H9 (cell line): ENCODE results near the gene TMED10. TPM values are rescaled to one million over a fixed set of nuclear protein-coding genes. Genes with fewer than 3 reads are reported as not detected.

Source experiments
- DNase-seq: peaks from one replicate; pipeline ENCODE4 v3.0.0-alpha.2; 2017
- H2AFZ ChIP-seq: one replicate; pipeline ENCODE4 v1.6.1; 2013; ENCODE audit warnings: mild to moderate bottlenecking, low read length, control low read depth, moderate library complexity
- H2AK5ac ChIP-seq: 2 replicates; pipeline ENCODE4 v1.6.1; 2013; ENCODE audit warnings: low read length, control low read depth, mixed read lengths; ENCODE audit not compliant: insufficient read length
- H2BK120ac ChIP-seq: one replicate; pipeline ENCODE4 v1.6.1; 2013; ENCODE audit warnings: low read depth, mild to moderate bottlenecking, low read length, control low read depth, inconsistent platforms; ENCODE audit not compliant: poor library complexity, severe bottlenecking
- H2BK12ac ChIP-seq: 2 replicates; pipeline ENCODE4 v1.6.1; 2013; ENCODE audit warnings: low read length, control low read depth, mixed read lengths, low read depth; ENCODE audit not compliant: insufficient read length
- H2BK15ac ChIP-seq: 2 replicates; pipeline ENCODE4 v1.6.1; 2013; ENCODE audit warnings: low read depth, low read length, control low read depth
- H2BK20ac ChIP-seq: one replicate; pipeline ENCODE4 v1.6.1; 2013; ENCODE audit warnings: low read depth, mild to moderate bottlenecking, low read length, control low read depth, inconsistent platforms; ENCODE audit not compliant: poor library complexity, severe bottlenecking
- H2BK5ac ChIP-seq: 2 replicates; pipeline ENCODE4 v1.6.1; 2013; ENCODE audit warnings: low read length, control low read depth, mixed read lengths; ENCODE audit not compliant: insufficient read length
- H3K14ac ChIP-seq: 2 replicates; pipeline ENCODE4 v1.6.1; 2013; ENCODE audit warnings: low read length, control low read depth; ENCODE audit not compliant: insufficient read depth
- H3K18ac ChIP-seq: 2 replicates; pipeline ENCODE4 v1.6.1; 2013; ENCODE audit warnings: low read depth, mild to moderate bottlenecking, mixed read lengths, low read length, control low read depth; ENCODE audit not compliant: insufficient read length
- H3K23ac ChIP-seq: 2 replicates; pipeline ENCODE4 v1.6.1; 2013; ENCODE audit warnings: low read length, control low read depth, mixed read lengths, low read depth; ENCODE audit not compliant: insufficient read length
- H3K23me2 ChIP-seq: 2 replicates; pipeline ENCODE4 v1.6.1; 2013; ENCODE audit warnings: low read depth, mild to moderate bottlenecking, mixed read lengths, low read length, control low read depth; ENCODE audit not compliant: insufficient read length, poor library complexity, severe bottlenecking
- H3K27ac ChIP-seq: 2 replicates; pipeline ENCODE4 v1.5.1; 2013; ENCODE audit warnings: low read length, control low read depth, mixed read lengths, low read depth; ENCODE audit not compliant: insufficient read length
- H3K27me3 ChIP-seq: 2 replicates; pipeline ENCODE4 v1.6.1; 2013; ENCODE audit warnings: low read length, control low read depth, inconsistent platforms; ENCODE audit not compliant: insufficient read depth
- H3K4ac ChIP-seq: 2 replicates; pipeline ENCODE4 v1.6.1; 2013; ENCODE audit warnings: low read depth, mild to moderate bottlenecking, control low read depth, inconsistent platforms, low read length, moderate library complexity
- H3K4me1 ChIP-seq: 2 replicates; pipeline ENCODE4 v1.6.1; 2013; ENCODE audit warnings: low read length, control low read depth, inconsistent platforms; ENCODE audit not compliant: insufficient read depth
- H3K4me2 ChIP-seq: 2 replicates; pipeline ENCODE4 v1.6.1; 2013; ENCODE audit warnings: low read length, control low read depth, mixed read lengths; ENCODE audit not compliant: insufficient read length, insufficient read depth
- H3K56ac ChIP-seq: 2 replicates; pipeline ENCODE4 v1.6.1; 2013; ENCODE audit warnings: low read depth, mild to moderate bottlenecking, mixed read lengths, low read length, control low read depth; ENCODE audit not compliant: insufficient read length
- H3K79me1 ChIP-seq: 2 replicates; pipeline ENCODE4 v1.6.1; 2013; ENCODE audit warnings: low read depth, mild to moderate bottlenecking, moderate library complexity, low read length, control low read depth, inconsistent platforms; ENCODE audit not compliant: insufficient read depth, poor library complexity, severe bottlenecking
- H3K79me2 ChIP-seq: 2 replicates; pipeline ENCODE4 v1.6.1; 2013; ENCODE audit warnings: low read length, control low read depth, inconsistent platforms; ENCODE audit not compliant: insufficient read depth
- H3K9ac ChIP-seq: 2 replicates; pipeline ENCODE4 v1.6.1; 2013; ENCODE audit warnings: low read length, control low read depth, mixed read lengths; ENCODE audit not compliant: insufficient read length; ENCODE audit errors: extremely low read depth
- H3K9me3 ChIP-seq: one replicate; pipeline ENCODE4 v1.6.1; 2013; ENCODE audit warnings: low read depth, low read length, inconsistent platforms; ENCODE audit not compliant: control insufficient read depth
- H3T11ph ChIP-seq: one replicate; pipeline ENCODE4 v1.6.1; 2013; ENCODE audit warnings: mild to moderate bottlenecking, low read length, control low read depth, inconsistent platforms
- H4K20me1 ChIP-seq: one replicate; pipeline ENCODE4 v1.6.1; 2013; ENCODE audit not compliant: control insufficient read depth, insufficient read length, insufficient read depth
- H4K5ac ChIP-seq: 2 replicates; pipeline ENCODE4 v1.6.1; 2013; ENCODE audit warnings: low read depth, mild to moderate bottlenecking, mixed read lengths, low read length, control low read depth; ENCODE audit not compliant: insufficient read length
- H4K8ac ChIP-seq: replicated peaks from 2 replicates; pipeline ENCODE4 v1.6.1; 2013; ENCODE audit warnings: low read length, control low read depth, mixed read lengths, low read depth; ENCODE audit not compliant: insufficient read length
- H4K91ac ChIP-seq: 2 replicates; pipeline ENCODE4 v1.6.1; 2013; ENCODE audit warnings: low read depth, mild to moderate bottlenecking, moderate library complexity, mixed read lengths, low read length, control low read depth; ENCODE audit not compliant: insufficient read length
- H3K27ac Mint-ChIP-seq, 3 experiments: 2 replicates in 2 of 3; 3 replicates in 1 of 3; pipeline ENCODE4 v1.8.0; 2020 to 2021; ENCODE audit warnings: mixed read lengths in 3 of 3, mild to moderate bottlenecking in 1 of 3, moderate library complexity in 1 of 3
- H3K27me3 Mint-ChIP-seq: 2 replicates; pipeline ENCODE4 v1.8.0; 2021; ENCODE audit warnings: low read depth, mild to moderate bottlenecking, moderate library complexity, mixed read lengths
- H3K36me3 Mint-ChIP-seq, 3 experiments: 2 replicates in 2 of 3; 3 replicates in 1 of 3; pipeline ENCODE4 v1.8.0; 2020 to 2021; ENCODE audit warnings: low read depth in 3 of 3, mixed read lengths in 3 of 3; ENCODE audit not compliant: insufficient read depth in 1 of 3
- H3K4me1 Mint-ChIP-seq, 2 experiments: 2 replicates each; pipeline ENCODE4 v1.8.0; 2020; ENCODE audit warnings: mixed read lengths in 2 of 2
- H3K4me3 Mint-ChIP-seq, 2 experiments: 2 replicates in 1 of 2; 3 replicates in 1 of 2; pipeline ENCODE4 v1.8.0; 2020 to 2021; ENCODE audit warnings: mild to moderate bottlenecking in 2 of 2, mixed read lengths in 2 of 2, moderate library complexity in 1 of 2
- H3K9me3 Mint-ChIP-seq, 2 experiments: 2 replicates in 1 of 2; 3 replicates in 1 of 2; pipeline ENCODE4 v1.8.0; 2020; ENCODE audit warnings: mild to moderate bottlenecking in 2 of 2, mixed read lengths in 2 of 2, moderate library complexity in 1 of 2
- WGBS: extraction: QIAGEN DNeasy Blood & Tissue Kit; methylation state at CpG from one replicate; pipeline ENCODE4 v1.1.7; 2013; ENCODE audit warnings: missing lambda C conversion rate, low lambda C conversion rate, mixed read lengths; ENCODE audit not compliant: insufficient read length; ENCODE audit errors: extremely low coverage; 5-methylcytosine and 5-hydroxymethylcytosine counted together
- total RNA-seq: library from RNA; stranded (reverse); gene quantifications from 2 replicates; pipeline ENCODE4 v1.2.1, GENCODE V29; 2021
- TF ChIP-seq, protein P1 (sequence below): fragments of 200-600 bp; sonication (generic); conservative IDR thresholded peaks from 3 replicates; pipeline ENCODE4 v1.8.0; 2021; ENCODE audit warnings: antibody characterized with exemption, mild to moderate bottlenecking

TMED10 gene
- total RNA-seq, 1 experiment from 2014 or later, result 176 TPM

DNA sequence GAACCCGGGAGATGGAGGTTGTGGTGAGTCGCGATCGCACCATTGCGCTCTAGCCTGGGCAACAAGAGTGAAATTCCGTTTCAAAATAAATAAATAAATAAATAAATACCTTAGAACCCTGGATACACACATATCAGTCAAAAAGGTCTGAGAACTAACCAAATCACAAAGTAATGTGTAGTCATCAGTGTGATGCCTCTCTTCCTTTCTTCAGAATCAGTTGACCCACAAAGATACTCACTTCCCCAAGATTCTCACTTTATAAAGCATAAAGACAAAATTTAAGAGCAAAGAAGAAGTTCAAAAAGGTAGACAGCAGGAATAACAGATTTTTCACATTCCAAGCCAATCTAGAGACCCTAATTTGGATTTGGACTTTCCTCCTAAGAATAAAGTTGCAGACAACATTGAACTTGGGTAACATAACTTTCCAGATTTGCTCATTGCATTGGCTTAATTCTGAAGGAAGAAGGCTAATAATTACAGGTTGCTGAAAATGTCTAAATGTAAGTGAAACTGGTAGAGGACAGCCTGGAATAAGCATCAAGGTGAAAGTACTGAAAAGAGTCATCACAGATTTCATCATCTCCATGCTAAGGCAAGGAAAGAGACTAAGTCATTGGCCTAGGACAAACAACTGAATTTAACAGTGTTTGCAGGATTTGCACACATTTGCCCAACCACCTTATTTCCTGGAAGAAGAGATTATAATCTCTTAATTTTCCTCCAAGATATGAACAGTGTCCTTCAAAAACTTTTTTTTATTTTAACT, 17.4 kb downstream of the TMED10 start:
- H3T11ph ChIP-seq, result no peak overlapping the region
- DNase-seq, result no peak
- Mint-ChIP-seq H3K27ac (peak overlapping the region in 1 of 3 experiments; percentile 65; a peak in 3 of 7 replicates), H3K4me1 (peaks cover 16 to 18% of the 10 kb centered on the region in 2 experiments), H3K9me3 (no peaks in the 10 kb centered on the region), H3K4me3 (no peak overlapping the region), H3K27me3 (no peaks in the 10 kb centered on the region), H3K36me3 (peaks cover 0 to 4% (median 0%) of the 10 kb centered on the region in 3 experiments; a peak in 1 of 7 replicates)
- no peak overlapping the region for H2AK5ac ChIP-seq
- no peak overlapping the region for H3K27ac ChIP-seq
- no peak overlapping the region for H2BK15ac ChIP-seq
- no CpG with 5 or more reads among the region's 6 CpGs for WGBS
- H3K79me2 ChIP-seq, result peaks cover 3% of the 10 kb centered on the region; the same call in 1 of the 2 replicates
- H3K4me2 ChIP-seq, result no peak overlapping the region
- H2BK120ac ChIP-seq, result no peak overlapping the region
- H4K8ac ChIP-seq, result no peak overlapping the region
- no peak overlapping the region for H2AFZ ChIP-seq
- no peaks in the 10 kb centered on the region for H4K20me1 ChIP-seq
- no peak overlapping the region for H4K91ac ChIP-seq
- no peak overlapping the region for H4K5ac ChIP-seq
- H3K18ac ChIP-seq, result no peak overlapping the region
- no peak overlapping the region for H2BK20ac ChIP-seq
- no peak overlapping the region for H2BK5ac ChIP-seq
- H3K4ac ChIP-seq, result no peak overlapping the region
- no peaks in the 10 kb centered on the region for H3K9me3 ChIP-seq
- peaks cover 2% of the 10 kb centered on the region for H3K79me1 ChIP-seq
- H3K9ac ChIP-seq, result no peak overlapping the region
- no peaks in the 10 kb centered on the region; the same call in 1 of the 2 replicates for H3K4me1 ChIP-seq
- no peak overlapping the region for H3K14ac ChIP-seq
- TF ChIP-seq, protein P1, sequence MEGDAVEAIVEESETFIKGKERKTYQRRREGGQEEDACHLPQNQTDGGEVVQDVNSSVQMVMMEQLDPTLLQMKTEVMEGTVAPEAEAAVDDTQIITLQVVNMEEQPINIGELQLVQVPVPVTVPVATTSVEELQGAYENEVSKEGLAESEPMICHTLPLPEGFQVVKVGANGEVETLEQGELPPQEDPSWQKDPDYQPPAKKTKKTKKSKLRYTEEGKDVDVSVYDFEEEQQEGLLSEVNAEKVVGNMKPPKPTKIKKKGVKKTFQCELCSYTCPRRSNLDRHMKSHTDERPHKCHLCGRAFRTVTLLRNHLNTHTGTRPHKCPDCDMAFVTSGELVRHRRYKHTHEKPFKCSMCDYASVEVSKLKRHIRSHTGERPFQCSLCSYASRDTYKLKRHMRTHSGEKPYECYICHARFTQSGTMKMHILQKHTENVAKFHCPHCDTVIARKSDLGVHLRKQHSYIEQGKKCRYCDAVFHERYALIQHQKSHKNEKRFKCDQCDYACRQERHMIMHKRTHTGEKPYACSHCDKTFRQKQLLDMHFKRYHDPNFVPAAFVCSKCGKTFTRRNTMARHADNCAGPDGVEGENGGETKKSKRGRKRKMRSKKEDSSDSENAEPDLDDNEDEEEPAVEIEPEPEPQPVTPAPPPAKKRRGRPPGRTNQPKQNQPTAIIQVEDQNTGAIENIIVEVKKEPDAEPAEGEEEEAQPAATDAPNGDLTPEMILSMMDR, result no peak
- H3K56ac ChIP-seq, result no peak overlapping the region
- no peak overlapping the region for H3K23ac ChIP-seq
- no peaks in the 10 kb centered on the region for H3K27me3 ChIP-seq
- H2BK12ac ChIP-seq, result no peak overlapping the region
- H3K23me2 ChIP-seq, result no peaks in the 10 kb centered on the region
